ENCODE data around the gene DGKK.

The DGKK gene

DNA sequence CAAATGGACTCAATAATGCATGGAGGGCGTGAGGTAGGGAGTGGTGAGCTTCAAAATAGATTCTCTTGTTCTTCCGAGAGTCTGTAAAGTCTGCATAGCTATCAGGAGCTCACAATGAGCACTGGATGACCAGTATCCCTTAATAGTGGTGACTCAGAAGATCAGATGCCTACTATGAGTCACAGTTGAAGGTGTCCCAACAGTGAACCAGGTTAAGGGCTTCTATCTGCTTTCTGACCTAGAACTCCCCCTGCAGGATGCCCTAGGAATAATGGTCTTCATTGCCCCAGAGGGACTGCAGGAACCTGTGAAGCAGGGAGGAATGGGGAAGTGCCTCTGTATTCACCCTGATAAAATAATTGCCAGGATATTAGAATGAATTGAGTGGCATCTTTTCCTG, 22.1 kb downstream of the DGKK start:
- no peak for TF ChIP-seq CTCF (IDR thresholded peaks at IDR 0.05)

- no peak for TF ChIP-seq CTCF (IDR thresholded peaks at IDR 0.05)
Measured at GRCh38 chrX:50447535-50447934, 23.1 kb downstream of the DGKK start.

GRCh38 chrX:50442426-50443116, 28.1 kb downstream of the DGKK start:
- no peak for TF ChIP-seq CTCF (IDR thresholded peaks at IDR 0.05)

GRCh38 chrX:50436797-50437196, 33.8 kb downstream of the DGKK start:
- TF ChIP-seq CTCF (IDR thresholded peaks at IDR 0.05): no peak

- no peak for TF ChIP-seq CTCF (IDR thresholded peaks at IDR 0.05)
Measured at GRCh38 chrX:50432829-50433289, 37.8 kb downstream of the DGKK start.

GRCh38 chrX:50431623-50432022, 39.0 kb downstream of the DGKK start:
- TF ChIP-seq CTCF (IDR thresholded peaks at IDR 0.05): no peak

DNA sequence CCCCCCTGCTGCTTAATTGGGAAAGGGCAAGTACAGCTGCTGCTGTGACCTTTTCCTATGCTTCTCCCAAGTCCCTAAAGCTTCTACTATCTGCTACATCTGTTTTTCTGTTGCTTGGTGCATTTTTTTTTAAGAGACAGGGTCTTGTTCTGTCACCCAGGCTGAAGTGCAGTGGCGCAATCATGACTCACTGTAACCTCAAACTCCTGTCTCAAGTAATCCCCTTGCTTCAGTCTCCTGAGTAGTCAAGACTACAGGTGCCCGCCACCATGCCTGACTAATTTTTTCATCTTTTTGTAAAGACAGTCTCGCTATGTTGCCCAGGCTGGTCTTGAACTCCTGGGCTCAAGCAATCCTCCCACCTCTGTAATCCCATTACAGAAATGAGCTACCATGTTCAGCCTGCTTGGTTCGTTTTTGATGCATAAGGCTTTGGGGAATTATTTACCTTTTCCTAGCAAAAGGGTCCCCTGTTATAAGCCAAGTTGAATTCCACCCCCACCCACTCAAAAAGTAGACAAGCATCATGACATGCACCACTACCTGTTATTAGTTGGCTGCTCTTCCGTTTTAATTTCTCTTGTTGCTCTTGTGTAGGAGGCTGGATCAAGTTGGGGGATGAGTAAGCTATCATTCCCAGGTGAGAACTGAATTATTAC, 39.6 kb downstream of the DGKK start:
- no peak for TF ChIP-seq CTCF (IDR thresholded peaks at IDR 0.05)

All from LNCAP (cell line).